GM18868 (cell line): ENCODE measurements around the gene PMM1.
"Not testable (repeated sequence)": the region's sequence is repeated elsewhere in the genome, so short reads cannot be mapped to it uniquely, and the experiment has no call there.

Source experiments
- ATAC-seq: cut with Tn5 transposase; IDR thresholded peaks from one replicate; pipeline ENCODE4 v1.9.1; 2021; ENCODE audit warnings: mild to moderate bottlenecking, moderate library complexity; ENCODE audit not compliant: unreplicated experiment

PMM1 gene

DNA sequence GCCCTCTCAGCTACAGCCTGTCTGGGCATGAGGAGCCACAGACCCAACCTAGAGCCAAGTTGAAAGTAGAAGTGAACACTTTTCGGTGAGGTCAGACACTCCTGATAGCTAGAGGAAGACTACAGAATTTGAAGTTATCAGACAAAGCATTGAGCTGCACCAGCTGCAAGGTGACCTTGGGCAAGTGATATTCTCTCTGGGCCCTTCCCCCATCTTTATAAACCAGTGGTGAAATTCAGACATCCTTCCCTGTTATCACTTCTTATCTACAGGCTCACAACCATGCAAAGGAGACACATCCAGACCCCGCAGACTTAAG lies 8.0 kb upstream of the PMM1 start:
- ATAC-seq: no peak

DNA sequence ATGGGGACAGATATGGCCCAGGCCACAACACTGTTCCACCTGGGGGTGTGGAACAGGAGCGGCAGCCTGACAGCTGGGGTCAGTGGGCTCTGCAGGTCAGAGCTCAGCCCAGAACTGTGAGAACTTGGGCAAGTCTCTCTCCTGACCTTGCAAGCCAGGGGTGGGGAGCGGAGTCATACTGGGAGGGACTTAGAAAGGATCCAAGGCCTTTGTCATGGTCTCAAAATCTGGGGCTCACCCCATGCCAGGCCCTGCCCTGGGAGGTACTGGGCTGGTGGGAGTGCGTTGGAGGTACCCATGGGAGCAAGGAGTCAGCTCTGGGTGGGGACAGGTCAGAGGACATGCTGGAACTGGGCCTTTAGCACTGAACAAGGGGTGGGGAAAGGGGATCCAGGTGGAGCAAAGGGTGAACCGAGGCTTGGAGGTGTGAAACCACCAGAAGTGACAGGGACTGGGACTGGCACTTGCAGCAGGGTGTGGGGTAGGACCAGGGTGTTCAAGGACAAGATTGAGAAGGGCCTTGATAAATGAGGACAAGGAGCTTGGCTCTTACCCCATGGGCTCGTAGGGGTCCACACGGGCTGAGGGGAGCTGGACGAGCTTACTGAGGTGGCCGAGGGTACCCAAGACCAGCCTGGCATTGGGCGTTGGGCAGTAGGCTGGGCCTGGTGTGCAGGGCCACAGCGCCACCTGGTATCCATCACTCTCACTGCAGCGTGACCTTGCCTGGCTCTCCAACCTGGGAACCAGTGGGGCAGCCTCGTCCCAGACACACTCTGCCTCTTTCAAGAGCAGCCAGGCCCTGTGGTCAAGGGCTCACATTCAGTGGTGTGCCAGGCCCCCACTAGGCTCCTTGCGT lies 7.4 kb upstream of the PMM1 start:
- ATAC-seq: no peak

DNA sequence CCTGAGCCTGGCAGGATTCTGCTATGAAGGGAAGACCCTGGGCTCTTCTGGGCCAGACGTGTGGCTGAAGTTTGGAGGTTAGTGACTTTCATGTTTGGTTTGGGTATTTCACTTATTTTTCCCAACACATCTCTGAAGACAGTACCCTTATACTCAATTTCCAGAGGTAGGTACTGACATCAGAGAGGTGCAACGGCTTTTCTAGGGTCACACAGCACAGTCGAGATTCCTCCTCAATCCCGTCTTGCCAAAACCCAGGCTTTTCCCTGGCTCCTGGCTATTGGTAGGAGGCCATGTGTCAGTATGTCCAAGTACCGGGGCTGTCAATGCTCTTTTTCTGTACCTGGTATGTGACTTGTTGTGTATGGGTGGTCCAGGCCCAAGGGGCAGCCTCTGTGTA lies 6.1 kb upstream of the PMM1 start:
- ATAC-seq: no peak

DNA sequence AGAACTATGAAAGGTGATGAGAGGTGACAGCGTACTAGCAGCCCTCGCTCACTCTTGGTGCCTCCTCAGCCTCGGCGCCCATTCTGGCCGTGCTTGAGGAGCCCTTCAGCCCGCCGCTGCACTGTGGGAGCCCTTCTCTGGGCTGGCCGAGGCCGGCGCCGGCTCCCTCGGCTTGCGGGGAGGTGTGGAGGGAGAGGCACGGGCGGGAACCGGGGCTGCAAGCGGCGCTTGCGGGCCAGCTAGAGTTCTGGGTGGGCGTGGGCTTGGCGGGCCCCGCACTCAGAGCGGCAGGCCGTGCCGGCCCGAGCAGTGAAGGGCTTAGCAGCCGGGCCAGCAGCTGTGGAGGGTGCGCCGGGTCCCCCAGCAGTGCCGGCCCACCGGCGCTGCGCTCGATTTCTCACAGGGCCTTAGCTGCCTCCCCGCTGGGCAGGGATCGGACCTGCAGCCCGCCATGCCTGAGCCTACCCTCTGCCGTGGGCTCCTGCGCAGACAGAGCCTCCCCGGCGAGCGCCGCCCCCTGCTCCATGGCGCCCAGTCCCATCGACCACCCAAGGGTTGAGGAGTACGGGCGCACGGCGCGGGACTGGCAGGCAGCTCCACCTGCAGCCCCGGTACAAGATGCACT lies 3.8 kb upstream of the PMM1 start:
- ATAC-seq: not testable (repeated sequence)

DNA sequence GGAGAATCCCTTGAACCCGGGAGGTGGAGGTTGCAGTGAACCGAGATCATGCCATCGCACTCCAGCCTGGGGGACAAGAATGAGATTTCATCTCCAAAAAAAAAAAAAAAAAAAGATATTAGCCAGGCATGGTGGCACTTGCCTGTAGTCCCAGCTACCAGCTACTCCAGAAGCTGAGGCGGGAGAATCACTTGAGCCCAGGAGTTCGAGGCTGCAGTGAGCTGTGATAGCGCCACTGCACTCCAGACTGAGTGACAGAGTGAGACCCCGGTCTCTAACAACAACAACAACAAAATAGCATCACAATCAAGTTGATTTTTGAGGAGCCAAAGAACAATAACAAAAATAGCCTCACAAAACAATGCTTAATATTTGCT lies 2.3 kb downstream of the PMM1 start:
- no peak for ATAC-seq

DNA sequence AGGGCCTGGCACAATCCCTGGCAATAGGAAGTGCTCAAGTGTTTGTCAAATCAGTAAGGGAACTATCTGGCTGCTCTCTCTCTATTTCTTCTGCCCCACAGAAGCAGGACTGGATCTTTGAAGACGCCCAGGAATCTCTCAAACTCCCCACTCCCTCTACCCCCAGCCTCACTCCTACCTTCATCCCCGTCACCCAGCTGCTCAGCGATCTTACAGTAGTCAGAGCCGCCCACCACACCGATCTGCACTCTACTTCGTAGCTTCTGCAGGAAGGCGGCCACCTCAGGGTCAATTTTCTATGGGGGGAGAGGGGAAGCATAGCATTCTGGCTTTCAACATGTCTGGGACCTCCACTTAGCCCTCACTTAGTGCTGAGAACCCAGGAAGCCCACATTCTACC lies 3.7 kb downstream of the PMM1 start:
- ATAC-seq: no peak

DNA sequence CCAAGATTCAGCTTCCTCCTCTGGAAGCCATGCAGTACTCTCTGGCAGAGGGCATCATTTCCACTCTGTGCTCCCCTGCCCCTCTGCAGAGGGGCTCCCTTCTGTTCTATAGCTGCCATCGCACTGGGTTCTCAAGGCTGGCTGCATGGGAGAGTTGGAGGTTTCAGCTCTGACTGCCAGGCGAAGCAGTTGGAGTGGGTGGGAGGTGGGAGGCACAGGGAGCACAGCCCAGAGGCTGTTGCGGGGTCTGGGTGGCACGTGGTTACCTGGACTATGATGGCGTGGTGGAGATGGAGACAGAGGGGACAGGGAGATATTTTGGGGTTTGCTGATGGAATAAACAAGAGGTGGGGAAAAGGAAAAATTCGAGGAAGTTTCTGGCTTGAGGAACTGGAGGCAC lies 4.8 kb downstream of the PMM1 start:
- ATAC-seq: no peak

DNA sequence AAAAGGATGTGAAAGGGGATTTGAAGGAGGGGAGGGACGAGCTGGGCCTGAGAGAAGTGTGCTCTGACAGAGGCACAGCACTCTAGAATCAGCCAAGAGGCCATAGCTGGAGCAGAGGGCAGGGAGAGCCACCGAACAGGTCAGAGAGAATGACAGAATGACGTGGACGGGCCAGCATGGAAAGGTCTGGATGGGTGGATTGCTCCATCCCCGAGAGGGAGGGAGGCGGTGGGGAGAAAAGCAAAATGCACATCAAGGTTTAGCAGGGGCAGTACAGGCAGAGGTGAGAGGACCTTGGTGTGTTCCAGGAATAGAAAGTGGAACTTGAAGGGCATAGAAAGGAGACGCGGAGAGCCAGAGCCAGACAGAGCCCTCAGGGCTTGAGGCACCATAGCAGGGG lies 6.9 kb downstream of the PMM1 start:
- no peak for ATAC-seq

DNA sequence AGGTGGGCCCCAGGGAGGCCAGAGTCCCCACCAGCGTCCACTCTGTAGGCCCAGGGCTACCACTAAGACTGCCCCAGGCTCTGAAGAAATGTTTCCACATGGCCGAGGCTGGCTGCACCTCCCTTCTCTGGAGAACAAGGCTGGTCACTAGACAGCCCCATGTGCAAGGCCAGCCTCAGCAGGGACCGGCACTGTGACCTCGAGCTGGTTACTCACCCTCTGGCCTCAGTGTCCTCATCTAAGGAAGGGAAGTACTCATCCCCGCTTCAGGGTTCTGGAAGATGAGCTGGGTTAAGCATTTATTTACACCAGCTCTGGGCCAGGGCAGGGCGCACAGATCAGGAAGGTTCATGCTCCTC lies 9.7 kb downstream of the PMM1 start:
- ATAC-seq: no peak

DNA sequence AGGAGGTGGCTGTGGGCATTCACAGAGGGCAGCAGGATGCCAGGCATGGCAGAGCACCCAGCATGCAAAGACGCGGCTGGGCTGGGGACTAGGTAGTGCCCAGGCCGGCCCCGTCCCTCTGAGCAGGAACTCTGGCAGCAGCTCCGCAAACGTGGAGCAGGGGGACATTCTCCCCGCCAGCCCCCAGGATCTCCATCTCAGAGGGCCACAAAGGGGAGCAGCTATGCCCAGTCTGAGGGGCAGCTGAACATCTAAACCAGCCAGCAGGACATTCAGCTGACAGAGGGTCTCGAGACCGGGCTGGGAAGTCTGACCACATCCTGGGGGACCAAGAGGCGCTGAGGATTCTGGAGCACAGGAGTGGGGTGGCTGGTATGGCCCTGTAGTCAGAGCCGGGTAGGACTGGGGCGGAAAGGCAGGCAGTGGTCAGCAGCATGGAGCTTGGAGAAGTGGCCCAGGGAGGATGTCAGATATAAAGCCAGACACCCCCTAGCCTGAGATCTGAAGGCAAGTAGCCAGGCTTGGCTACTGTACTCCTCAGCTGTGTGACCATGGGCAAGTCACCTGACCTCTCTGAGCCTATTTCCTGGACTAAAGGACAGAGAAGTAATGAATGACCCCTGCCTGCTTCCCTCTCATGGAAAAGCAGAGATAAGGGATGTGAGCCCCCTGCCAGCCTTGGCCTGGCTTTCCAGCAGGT lies 10.2 kb downstream of the PMM1 start:
- no peak for ATAC-seq

DNA sequence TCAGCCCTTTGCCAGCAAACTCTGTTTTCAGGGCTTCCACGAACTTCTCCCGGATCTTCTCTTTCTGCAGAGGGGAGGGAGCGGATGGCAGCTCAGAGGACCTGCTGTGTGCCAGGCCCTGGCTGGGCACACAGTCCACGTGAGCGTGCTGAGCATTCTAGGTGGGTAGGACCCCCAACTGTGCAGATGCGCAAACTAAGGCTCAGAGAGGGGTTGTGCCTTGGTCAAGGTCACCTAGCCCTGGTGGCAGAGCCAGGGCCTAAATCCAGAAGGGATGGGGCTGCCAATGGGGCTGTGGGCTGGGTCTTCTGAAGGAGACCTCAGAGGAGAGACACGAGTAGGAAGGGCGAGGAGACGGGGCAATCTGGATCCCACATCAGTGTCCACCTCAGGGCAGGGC lies 10.8 kb downstream of the PMM1 start:
- no peak for ATAC-seq

DNA sequence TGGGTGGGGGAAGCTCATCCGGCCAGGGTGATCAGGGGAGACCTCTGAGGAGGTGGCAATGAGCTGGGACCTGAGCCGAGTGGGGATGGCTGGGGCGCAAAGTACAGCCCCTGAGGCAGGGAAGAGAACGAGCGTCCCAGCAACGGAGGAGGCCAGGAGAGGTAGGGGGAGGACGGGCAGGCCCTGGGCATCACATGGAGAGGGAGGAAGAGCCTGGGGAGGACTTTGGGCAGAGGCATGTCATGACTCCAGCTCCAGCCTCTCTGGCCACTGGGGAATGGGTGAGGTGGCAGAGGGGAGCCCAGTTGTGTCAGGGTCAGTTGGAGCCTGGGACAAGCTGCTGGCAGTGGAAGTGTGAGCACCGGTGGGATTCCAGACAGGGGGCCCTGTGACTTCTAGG lies 11.5 kb downstream of the PMM1 start:
- no peak for ATAC-seq

DNA sequence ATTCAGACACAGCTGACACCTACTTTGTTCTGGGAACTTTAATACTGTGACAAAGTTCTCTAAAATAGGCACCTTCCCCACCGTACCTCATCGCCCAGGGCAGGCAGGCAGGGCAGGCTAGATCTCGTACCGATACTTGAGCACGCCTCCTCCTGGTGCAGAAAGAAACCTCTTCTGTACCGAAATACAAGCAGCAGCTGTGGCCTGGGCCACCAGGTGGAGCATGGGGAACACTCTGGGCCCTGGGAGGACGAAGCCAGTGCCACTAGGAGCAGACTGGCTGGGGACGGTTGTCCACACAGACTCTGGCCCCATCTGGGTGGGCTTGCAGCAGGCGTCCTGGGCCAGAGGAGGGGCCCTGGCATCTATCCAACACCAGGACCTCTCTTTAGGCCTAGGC lies 12.8 kb downstream of the PMM1 start:
- ATAC-seq: no peak

DNA sequence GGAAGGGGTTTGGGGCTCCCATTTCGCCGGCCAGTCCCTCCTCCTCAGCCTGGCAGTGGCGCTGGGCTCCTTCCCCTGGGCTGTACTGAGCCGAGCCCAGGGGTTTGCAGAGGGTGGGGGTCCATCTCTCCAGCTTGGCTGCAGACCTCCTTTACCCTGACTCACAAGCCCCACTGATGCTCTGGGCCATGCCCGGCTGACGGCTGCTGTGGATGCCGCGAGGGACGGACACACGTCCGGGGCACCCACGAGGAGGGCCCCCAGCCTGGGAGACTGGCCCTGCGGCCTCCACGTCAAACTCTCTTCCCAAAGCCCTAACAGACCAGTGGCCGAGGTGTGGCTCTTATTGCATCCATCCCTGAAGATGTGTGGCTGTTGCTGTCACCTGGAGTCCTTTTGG lies 14.1 kb downstream of the PMM1 start:
- ATAC-seq: no peak

DNA sequence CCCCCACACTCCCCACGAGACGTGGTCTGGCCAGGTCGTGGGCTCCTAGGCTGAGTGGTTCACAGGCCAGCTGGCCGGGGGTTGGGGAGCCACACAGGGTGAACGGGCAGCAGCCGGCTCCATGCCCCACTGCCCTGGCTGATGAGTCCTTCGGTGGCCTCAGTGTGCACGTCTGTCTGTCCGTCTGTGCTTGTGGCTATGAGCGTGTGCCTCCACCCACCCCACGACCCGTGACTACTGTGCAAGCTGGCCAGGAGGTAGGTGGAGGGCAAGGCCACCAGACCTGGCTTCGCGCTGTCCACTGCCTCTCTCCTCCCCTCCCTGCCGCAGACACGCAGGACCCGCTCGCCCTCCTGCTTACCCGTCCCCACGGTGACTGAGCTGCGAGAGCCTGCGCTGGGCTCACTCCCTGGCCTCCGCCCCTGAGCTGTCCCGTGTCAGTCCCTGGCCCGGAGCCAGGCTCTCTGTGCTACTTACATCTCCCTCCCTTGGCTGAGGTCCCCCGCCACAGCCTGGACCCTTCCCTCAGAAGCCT lies 14.7 kb downstream of the PMM1 start:
- ATAC-seq: no peak

DNA sequence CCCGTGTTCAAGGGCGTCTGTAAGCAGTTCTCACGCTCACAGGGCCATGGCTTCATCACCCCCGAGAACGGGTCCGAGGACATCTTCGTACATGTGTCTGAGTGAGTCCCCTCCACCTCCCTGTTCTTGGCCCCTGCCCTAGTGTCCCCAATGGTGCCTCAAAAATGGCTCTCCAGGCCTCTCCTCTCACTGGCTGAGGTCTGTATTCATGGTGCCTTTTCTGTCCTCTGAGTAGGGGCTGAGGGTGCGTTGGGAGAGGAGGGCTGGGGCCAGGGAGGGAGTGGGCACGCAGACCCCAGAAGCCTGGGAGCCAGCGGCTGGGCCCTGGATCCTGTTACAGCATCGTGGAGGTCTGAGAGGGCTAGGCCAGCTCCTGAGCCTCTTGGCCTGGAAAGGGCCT lies 16.0 kb downstream of the PMM1 start:
- ATAC-seq: no peak

DNA sequence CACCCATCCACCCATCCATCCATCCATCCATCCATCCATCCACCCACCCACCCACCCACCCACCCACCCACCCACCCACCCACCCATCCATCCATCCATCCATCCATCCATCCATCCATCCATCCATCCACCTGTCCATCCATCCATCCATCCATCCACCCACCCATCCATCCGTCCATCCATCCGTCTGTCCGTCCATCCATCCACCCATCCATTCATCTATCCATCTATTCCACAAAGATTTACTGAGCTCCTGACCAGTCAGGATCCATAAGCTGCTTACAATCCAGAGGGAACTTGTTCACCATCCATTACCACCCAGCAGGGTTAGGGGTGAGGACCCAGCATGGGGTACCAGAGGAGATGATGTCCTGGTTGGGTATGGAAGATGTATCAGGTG lies 17.3 kb downstream of the PMM1 start:
- ATAC-seq: not testable (repeated sequence)

DNA sequence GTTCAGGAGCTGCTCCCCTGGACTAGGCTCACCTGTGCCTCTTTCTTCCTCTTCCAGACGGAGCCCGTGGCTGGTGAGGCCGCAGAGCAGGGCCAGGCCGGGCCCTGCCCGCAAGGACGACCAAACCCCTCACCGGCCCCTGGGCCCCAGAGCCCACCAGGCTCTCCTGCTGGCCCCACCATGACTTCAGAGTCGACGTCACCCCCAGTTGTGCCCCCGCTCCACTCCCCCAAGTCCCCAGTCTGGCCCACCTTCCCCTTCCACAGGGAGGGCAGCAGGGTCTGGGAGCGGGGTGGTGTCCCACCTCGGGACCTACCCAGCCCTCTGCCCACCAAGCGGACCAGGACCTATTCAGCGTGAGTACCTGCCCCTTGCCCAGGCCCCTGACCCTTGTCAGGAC lies 17.9 kb downstream of the PMM1 start:
- ATAC-seq: no peak

DNA sequence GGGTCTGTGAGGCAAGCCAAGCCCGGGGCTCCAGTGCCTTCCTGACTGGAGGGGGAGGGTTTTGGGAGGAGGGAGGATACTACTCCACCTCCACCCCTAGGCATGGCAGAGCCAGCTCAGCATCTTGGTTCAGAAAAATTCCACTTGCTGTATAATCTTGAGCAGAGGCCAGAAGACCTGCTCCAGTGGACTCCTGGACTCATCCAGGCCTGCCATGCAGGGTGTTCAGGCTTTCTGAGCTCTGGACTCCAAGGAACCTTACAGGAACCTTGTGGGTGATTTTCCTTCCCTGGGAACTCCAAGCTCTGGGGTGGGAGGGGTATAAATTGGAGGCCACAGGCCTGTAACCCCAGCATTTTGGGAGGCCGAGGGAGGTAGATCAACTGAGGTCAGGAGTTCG lies 19.4 kb downstream of the PMM1 start:
- no peak for ATAC-seq

DNA sequence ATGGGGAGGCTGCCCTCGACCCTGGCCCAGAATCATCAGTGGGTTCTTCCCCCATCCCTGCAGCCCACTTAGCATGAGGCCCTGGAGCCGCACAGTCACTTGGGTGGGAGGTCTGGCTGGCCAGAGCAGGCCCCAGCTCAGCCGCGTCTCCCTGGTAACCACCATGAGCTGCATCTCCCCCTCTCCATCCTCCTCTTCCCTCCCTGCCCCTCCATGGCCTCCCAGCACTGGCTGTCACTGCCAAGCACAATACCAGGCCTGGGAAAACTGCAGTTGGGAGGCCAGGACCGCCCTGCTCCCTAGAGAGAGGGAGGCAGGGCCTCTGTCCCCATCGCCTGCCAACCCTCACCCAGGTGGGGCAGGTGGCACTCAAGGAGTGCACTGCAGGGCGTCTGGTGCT lies 20.8 kb downstream of the PMM1 start:
- ATAC-seq: no peak

DNA sequence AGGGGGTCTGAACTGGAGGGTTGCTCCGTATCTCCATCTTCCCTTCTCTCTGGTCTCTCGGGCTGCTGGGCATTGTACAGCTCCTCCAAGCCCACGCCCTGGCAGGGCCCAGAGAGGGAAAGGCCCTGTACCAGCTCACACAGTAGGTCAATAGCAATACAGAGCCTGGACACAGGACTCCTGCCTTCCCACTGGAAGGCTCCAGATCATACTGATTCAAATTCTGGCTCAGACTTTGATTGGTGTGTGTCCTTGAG lies 22.2 kb downstream of the PMM1 start:
- no peak for ATAC-seq

DNA sequence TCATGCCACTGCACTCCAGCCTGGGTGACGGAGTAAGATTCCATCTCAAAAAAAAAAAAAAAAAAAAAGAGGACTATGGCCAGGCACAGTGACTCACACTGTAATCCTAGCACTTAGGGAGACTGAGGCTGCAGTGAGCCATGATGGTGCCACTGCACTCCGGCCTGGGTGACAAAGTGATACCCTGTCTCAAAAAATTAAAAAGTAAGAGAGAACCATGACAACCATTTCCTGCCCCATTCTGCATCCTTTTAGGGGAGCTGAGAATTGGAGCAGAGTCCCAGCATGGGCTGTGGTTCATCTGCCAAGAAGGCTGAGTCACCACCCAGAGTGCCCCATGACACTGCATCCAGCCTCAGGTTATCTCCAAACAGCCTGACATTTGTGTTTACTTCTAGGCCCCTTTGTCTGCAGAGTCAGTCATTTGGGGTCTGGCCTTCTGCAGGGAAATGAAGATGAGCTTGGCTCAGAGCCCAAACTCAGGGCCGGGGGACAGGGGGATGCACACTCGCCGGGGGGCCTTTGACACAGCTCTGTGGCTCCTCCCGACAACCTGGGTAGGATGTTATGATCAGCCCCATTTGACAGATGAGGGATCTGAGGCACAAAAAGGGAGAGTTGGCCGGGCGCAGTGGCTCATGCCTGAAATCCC lies 24.1 kb downstream of the PMM1 start:
- no peak for ATAC-seq
